Measurements from ENCODE around the gene IRAK3. TPM values are rescaled to one million over a fixed set of nuclear protein-coding genes. Genes with fewer than 3 reads are reported as not detected.
"Not testable (repeated sequence)": the region's sequence is repeated elsewhere in the genome, so short reads cannot be mapped to it uniquely, and the experiment has no call there.

Gene IRAK3
- total RNA-seq, 1 experiment from 2014 or later = 2.4 TPM

- TF ChIP-seq CTCF (IDR thresholded peaks at IDR 0.05) = peak; percentile 34
- in situ Hi-C loops (cut with HindIII; ENCODE audit: low pct_unique_long_range_greater_than_20kb, low sequenced_read_pairs); H3K9me3 ChIP-seq (ENCODE audit: control insufficient read depth, insufficient read depth, low read depth, low read length); H3K36me3 ChIP-seq (ENCODE audit: control insufficient read depth, insufficient read depth, low read length); intact Hi-C loops (cut with micrococcal nuclease; ENCODE audit: unreplicated experiment); H3K27ac ChIP-seq (ENCODE audit: low read length); H3K27me3 ChIP-seq (ENCODE audit: control insufficient read depth, insufficient read depth, low read length); DNase-seq (ENCODE audit: low read depth, low spot score); POLR2A ChIA-PET; BruUV-seq (replicated peaks); H3K4me1 ChIP-seq (ENCODE audit: control insufficient read depth, insufficient read depth, low read length): not testable (repeated sequence)
- H3K4me3 ChIP-seq (ENCODE audit: low read depth in 2 of 2, low read length in 2 of 2) = peak overlapping the region; percentile 53 to 55
- peak; percentile 95 for ATAC-seq
- CTCF ChIA-PET = interaction anchor here (0.6 kb wide), 1 partner anchor 67 kb away, joined by 3 read pairs; no protein-coding TSS in a partner anchor
Observed at GRCh38 chr12:66234773-66235625, 46.0 kb downstream of the IRAK3 start.

- intact Hi-C loops (cut with micrococcal nuclease; ENCODE audit: unreplicated experiment) (no loop called here), in situ Hi-C loops (cut with HindIII; ENCODE audit: low pct_unique_long_range_greater_than_20kb, low sequenced_read_pairs) (no loop called here)
- DNase-seq (ENCODE audit: low read depth, low spot score) (no peak), ATAC-seq (no peak)
- Histone ChIP-seq H3K9me3 (ENCODE audit: control insufficient read depth, insufficient read depth, low read depth, low read length) (no peaks in the 10 kb centered on the region), H3K36me3 (ENCODE audit: control insufficient read depth, insufficient read depth, low read length) (no peaks in the 10 kb centered on the region), H3K4me1 (ENCODE audit: control insufficient read depth, insufficient read depth, low read length) (no peaks in the 10 kb centered on the region; the same call in 1 of the 2 replicates), H3K27ac (ENCODE audit: low read length) (no peak overlapping the region), H3K27me3 (ENCODE audit: control insufficient read depth, insufficient read depth, low read length) (peaks cover 3% of the 10 kb centered on the region), H3K4me3 (ENCODE audit: low read depth in 2 of 2, low read length in 2 of 2) (peak overlapping the region; percentile 53 to 55)
- ChIA-PET POLR2A (interaction anchor here (0.6 kb wide), 2 partner anchors 10 to 163 kb away, joined by 3 to 5 read pairs; no protein-coding TSS in a partner anchor), CTCF (no interaction called here)
- TF ChIP-seq TCF7L2 (IDR thresholded peaks at IDR 0.05; ENCODE audit: low read depth, low read length) = no peak
- 0 out of 2 replicates have a peak, but pooled peaks have one; percentile 18 for TF ChIP-seq CTCF (IDR thresholded peaks at IDR 0.05)
- no TSS peak for BruUV-seq (replicated peaks)
Observed at GRCh38 chr12:66235626-66236281, 46.7 kb downstream of the IRAK3 start.

GRCh38 chr12:66236282-66236675, 47.3 kb downstream of the IRAK3 start:
- DNase-seq (ENCODE audit: low read depth, low spot score); H3K36me3 ChIP-seq (ENCODE audit: control insufficient read depth, insufficient read depth, low read length); H3K27me3 ChIP-seq (ENCODE audit: control insufficient read depth, insufficient read depth, low read length); BruUV-seq (replicated peaks); H3K4me1 ChIP-seq (ENCODE audit: control insufficient read depth, insufficient read depth, low read length); H3K9me3 ChIP-seq (ENCODE audit: control insufficient read depth, insufficient read depth, low read depth, low read length); H3K4me3 ChIP-seq (ENCODE audit: low read depth in 2 of 2, low read length in 2 of 2); CTCF ChIA-PET; ATAC-seq; in situ Hi-C loops (cut with HindIII; ENCODE audit: low pct_unique_long_range_greater_than_20kb, low sequenced_read_pairs); H3K27ac ChIP-seq (ENCODE audit: low read length); intact Hi-C loops (cut with micrococcal nuclease; ENCODE audit: unreplicated experiment): not testable (repeated sequence)
- POLR2A ChIA-PET = interaction anchor here (0.6 kb wide), 2 partner anchors 10 to 163 kb away, joined by 3 to 5 read pairs; no protein-coding TSS in a partner anchor
